ENCODE measurements around the gene ERBB4. TPM values are rescaled to one million over a fixed set of nuclear protein-coding genes. Genes with fewer than 3 reads are reported as not detected.

ERBB4 gene
- polyA plus RNA-seq, 1 of the 3 experiments (the other 2 are of a cell fraction): 0.05 TPM

- H3K4me2 ChIP-seq: no peak overlapping the region
- no peak for TF ChIP-seq ZBTB33 (IDR thresholded peaks at IDR 0.05; ENCODE audit: borderline replicate concordance, low read depth)
- no peak for TF ChIP-seq RFX5 (IDR thresholded peaks at IDR 0.05; ENCODE audit: low read length)
- no peak for TF ChIP-seq MAX (IDR thresholded peaks at IDR 0.05; ENCODE audit: low read depth)
- no peak for TF ChIP-seq USF2 (IDR thresholded peaks at IDR 0.05; ENCODE audit: borderline replicate concordance, low read depth, low read length)
- TF ChIP-seq ELF1 (IDR thresholded peaks at IDR 0.05): no peak
- no peak for TF ChIP-seq GATA2 (CRISPR knock-in tag; IDR thresholded peaks at IDR 0.05)
- TF ChIP-seq FOSL2 (IDR thresholded peaks at IDR 0.05; ENCODE audit: borderline replicate concordance, low read depth): no peak
- no peak for TF ChIP-seq EZH2phosphoT487 (IDR thresholded peaks at IDR 0.05; ENCODE audit: borderline replicate concordance, low read depth)
- no peak for TF ChIP-seq POLR2AphosphoS5 (IDR thresholded peaks at IDR 0.05; ENCODE audit: low read depth, low read length)
- no peak for TF ChIP-seq NFIC (IDR thresholded peaks at IDR 0.05; ENCODE audit: borderline replicate concordance)
- no peak for TF ChIP-seq FOXM1 (IDR thresholded peaks at IDR 0.05; ENCODE audit: low read depth)
- H4K20me1 ChIP-seq (ENCODE audit: insufficient read depth): no peaks in the 10 kb centered on the region
- H3K9me2 ChIP-seq: no peaks in the 10 kb centered on the region
- no peaks in the 10 kb centered on the region for H3K36me3 ChIP-seq (replicated peaks in 1 of 2; ENCODE audit: control insufficient read depth in 1 of 2, insufficient read depth in 2 of 2, low read length in 1 of 2)
- 33% methylated on average over 1 of the region's 1 CpG for WGBS (ENCODE audit: low lambda C conversion rate)
- H3K9me3 ChIP-seq: no peaks in the 10 kb centered on the region
- no peaks in the 10 kb centered on the region; a peak in 1 of 4 replicates for H3K4me1 ChIP-seq (ENCODE audit: control insufficient read depth in 1 of 2, insufficient read depth in 2 of 2, low read depth in 1 of 2, low read length in 1 of 2)
- H3K79me2 ChIP-seq (ENCODE audit: insufficient read depth): no peaks in the 10 kb centered on the region
- ChIA-PET CTCF (no interaction called here), POLR2A (no interaction called here)
- H3K9ac ChIP-seq: no peak overlapping the region
- no peaks in the 10 kb centered on the region for H3F3A ChIP-seq (replicated peaks; ENCODE audit: insufficient read depth)
- H3K27ac ChIP-seq (ENCODE audit: low read depth in 2 of 2, low read length in 1 of 2): no peak overlapping the region
- H3K4me3 ChIP-seq (ENCODE audit: low read depth in 2 of 2, low read length in 1 of 2): no peak overlapping the region
- H3K27me3 ChIP-seq (ENCODE audit: insufficient read depth): no peaks in the 10 kb centered on the region
- no peak overlapping the region for H2AFZ ChIP-seq (ENCODE audit: low read depth)
- no peak for DNase-seq
Measured at GRCh38 chr2:211354481-211354880, 1184.1 kb downstream of the ERBB4 start.

- Histone ChIP-seq H3F3A (replicated peaks; ENCODE audit: insufficient read depth) (no peaks in the 10 kb centered on the region), H2AFZ (ENCODE audit: low read depth) (no peak overlapping the region), H4K20me1 (ENCODE audit: insufficient read depth) (no peaks in the 10 kb centered on the region), H3K9me2 (no peaks in the 10 kb centered on the region), H3K9me3 (no peaks in the 10 kb centered on the region), H3K4me3 (ENCODE audit: low read depth in 2 of 2, low read length in 1 of 2) (no peak overlapping the region), H3K27ac (ENCODE audit: low read depth in 2 of 2, low read length in 1 of 2) (no peak overlapping the region), H3K36me3 (replicated peaks in 1 of 2; ENCODE audit: control insufficient read depth in 1 of 2, insufficient read depth in 2 of 2, low read length in 1 of 2) (no peaks in the 10 kb centered on the region), H3K27me3 (ENCODE audit: insufficient read depth) (no peaks in the 10 kb centered on the region), H3K9ac (no peak overlapping the region), H3K79me2 (ENCODE audit: insufficient read depth) (no peaks in the 10 kb centered on the region), H3K4me2 (no peak overlapping the region), H3K4me1 (ENCODE audit: control insufficient read depth in 1 of 2, insufficient read depth in 2 of 2, low read depth in 1 of 2, low read length in 1 of 2) (no peaks in the 10 kb centered on the region; a peak in 1 of 4 replicates)
- ChIA-PET POLR2A (no interaction called here), CTCF (no interaction called here)
- WGBS (ENCODE audit: low lambda C conversion rate): 21% methylated on average over 3 of the region's 3 CpGs
- no peak for DNase-seq
- TF ChIP-seq NRF1 (IDR thresholded peaks at IDR 0.05; ENCODE audit: low read depth, low read length) (no peak), MEF2A (IDR thresholded peaks at IDR 0.05; ENCODE audit: borderline replicate concordance, low read depth) (no peak), SMC3 (IDR thresholded peaks at IDR 0.05; ENCODE audit: low read depth, low read length) (no peak), EP300 (IDR thresholded peaks at IDR 0.05; ENCODE audit: borderline replicate concordance in 1 of 2, low read depth in 1 of 2, low read length in 1 of 2) (no peak), REST (IDR thresholded peaks at IDR 0.05; ENCODE audit: low read depth, low read length) (no peak), GATA2 (CRISPR knock-in tag; IDR thresholded peaks at IDR 0.05) (no peak), JUND (IDR thresholded peaks at IDR 0.05) (no peak), POLR2AphosphoS5 (IDR thresholded peaks at IDR 0.05; ENCODE audit: low read depth, low read length) (no peak), NFIC (IDR thresholded peaks at IDR 0.05; ENCODE audit: borderline replicate concordance) (no peak), CTCF (IDR thresholded peaks at IDR 0.05) (no peak), FOXJ3 (CRISPR knock-in tag; IDR thresholded peaks at IDR 0.05) (no peak), TAF1 (IDR thresholded peaks at IDR 0.05; ENCODE audit: borderline replicate concordance, low read depth, low read length) (no peak)
Measured at GRCh38 chr2:211351987-211352386, 1186.6 kb downstream of the ERBB4 start.

Data from SK-N-SH (cell line).